CD4-positive, alpha-beta memory T cell (primary cell): ENCODE measurements around the gene MEGF9. TPM values are rescaled to one million over a fixed set of nuclear protein-coding genes. Genes with fewer than 3 reads are reported as not detected.

ENCODE experiments used
- CTCF ChIA-PET: fragments of 350-600 bp; sonication (Branson Sonifier 250); formaldehyde crosslinking; loops from one replicate; lab custom pipeline; 2021; ENCODE audit warnings: inconsistent platforms; ENCODE audit not compliant: partially characterized antibody; lab: Charles Lee
- POLR2A ChIA-PET: fragments of 350-600 bp; sonication (Branson Sonifier 250); formaldehyde crosslinking; loops from one replicate; lab custom pipeline; 2021; ENCODE audit not compliant: partially characterized antibody; lab: Charles Lee
- DNase-seq, 5 donors: peaks; one replicate each; pipeline versions ENCODE4 v3.0.0 to v3.0.0-alpha.2; 2020 to 2022; ENCODE audit warnings: mixed read lengths in 1 of 5
- H3K27ac ChIP-seq: one replicate; pipeline ENCODE4 v1.7.0; 2013; ENCODE audit warnings: low read depth, low read length
- H3K27me3 ChIP-seq: 2 replicates; pipeline ENCODE4 v1.7.0; 2013; ENCODE audit warnings: mild to moderate bottlenecking, low read length, moderate library complexity; ENCODE audit not compliant: insufficient read depth
- H3K36me3 ChIP-seq: 2 replicates; pipeline ENCODE4 v1.7.0; 2013; ENCODE audit warnings: mild to moderate bottlenecking, low read length, moderate library complexity; ENCODE audit not compliant: insufficient read depth
- H3K4me1 ChIP-seq: 2 replicates; pipeline ENCODE4 v1.7.0; 2013; ENCODE audit warnings: mild to moderate bottlenecking, low read length, moderate library complexity; ENCODE audit not compliant: insufficient read depth
- H3K4me3 ChIP-seq, 2 donors: one replicate each; pipeline ENCODE4 v1.7.0; 2013; ENCODE audit warnings: low read length in 2 of 2, mild to moderate bottlenecking in 1 of 2
- H3K9me3 ChIP-seq, 2 donors: one replicate each; pipeline ENCODE4 v1.7.0; 2013; ENCODE audit warnings: low read length in 2 of 2, control low read depth in 1 of 2; ENCODE audit not compliant: control insufficient read depth in 1 of 2
- H3K27ac Mint-ChIP-seq, 7 donors: one replicate each; pipeline ENCODE4 v1.8.0; 2020 to 2021; ENCODE audit warnings: mixed read lengths in 7 of 7, mild to moderate bottlenecking in 6 of 7, inconsistent platforms in 3 of 7, moderate library complexity in 3 of 7
- H3K27me3 Mint-ChIP-seq, 2 donors: one replicate each; pipeline ENCODE4 v1.8.0; 2020 to 2021; ENCODE audit warnings: mixed read lengths in 2 of 2
- H3K36me3 Mint-ChIP-seq, 2 donors: one replicate each; pipeline ENCODE4 v1.8.0; 2020 to 2021; ENCODE audit warnings: mixed read lengths in 2 of 2, inconsistent platforms in 1 of 2, mild to moderate bottlenecking in 1 of 2
- H3K4me1 Mint-ChIP-seq, 4 donors: one replicate each; pipeline ENCODE4 v1.8.0; 2020 to 2021; ENCODE audit warnings: mixed read lengths in 4 of 4, mild to moderate bottlenecking in 1 of 4
- H3K4me3 Mint-ChIP-seq, 8 donors: one replicate each; pipeline ENCODE4 v1.8.0; 2020 to 2021; ENCODE audit warnings: mixed read lengths in 8 of 8, mild to moderate bottlenecking in 7 of 8, moderate library complexity in 6 of 8, inconsistent platforms in 3 of 8
- H3K9me3 Mint-ChIP-seq, 8 donors: one replicate each; pipeline ENCODE4 v1.8.0; 2020 to 2021; ENCODE audit warnings: mixed read lengths in 8 of 8, mild to moderate bottlenecking in 5 of 8, inconsistent platforms in 3 of 8, moderate library complexity in 1 of 8
- intact Hi-C: fragments of 100-400 bp; cut with micrococcal nuclease; formaldehyde crosslinking; loops from one replicate; pipeline ENCODE4 v1.15.1; 2023
- polyA plus RNA-seq, 2 donors: library from polyadenylated mRNA; unstranded; fragments of 300-500 nt; fragmentation: Illumina TruSeq; gene quantifications; one replicate each; pipeline ENCODE4 v1.2.3, GENCODE V29; 2021
- total RNA-seq, 2 experiments: library from RNA; stranded (reverse); gene quantifications; one replicate each; pipeline ENCODE4 v1.2.3, GENCODE V29; 2021

MEGF9 gene
- total and polyA plus RNA-seq, 4 experiments from 2014 or later: 5.9 to 14.9 (median 10.5) TPM

DNA sequence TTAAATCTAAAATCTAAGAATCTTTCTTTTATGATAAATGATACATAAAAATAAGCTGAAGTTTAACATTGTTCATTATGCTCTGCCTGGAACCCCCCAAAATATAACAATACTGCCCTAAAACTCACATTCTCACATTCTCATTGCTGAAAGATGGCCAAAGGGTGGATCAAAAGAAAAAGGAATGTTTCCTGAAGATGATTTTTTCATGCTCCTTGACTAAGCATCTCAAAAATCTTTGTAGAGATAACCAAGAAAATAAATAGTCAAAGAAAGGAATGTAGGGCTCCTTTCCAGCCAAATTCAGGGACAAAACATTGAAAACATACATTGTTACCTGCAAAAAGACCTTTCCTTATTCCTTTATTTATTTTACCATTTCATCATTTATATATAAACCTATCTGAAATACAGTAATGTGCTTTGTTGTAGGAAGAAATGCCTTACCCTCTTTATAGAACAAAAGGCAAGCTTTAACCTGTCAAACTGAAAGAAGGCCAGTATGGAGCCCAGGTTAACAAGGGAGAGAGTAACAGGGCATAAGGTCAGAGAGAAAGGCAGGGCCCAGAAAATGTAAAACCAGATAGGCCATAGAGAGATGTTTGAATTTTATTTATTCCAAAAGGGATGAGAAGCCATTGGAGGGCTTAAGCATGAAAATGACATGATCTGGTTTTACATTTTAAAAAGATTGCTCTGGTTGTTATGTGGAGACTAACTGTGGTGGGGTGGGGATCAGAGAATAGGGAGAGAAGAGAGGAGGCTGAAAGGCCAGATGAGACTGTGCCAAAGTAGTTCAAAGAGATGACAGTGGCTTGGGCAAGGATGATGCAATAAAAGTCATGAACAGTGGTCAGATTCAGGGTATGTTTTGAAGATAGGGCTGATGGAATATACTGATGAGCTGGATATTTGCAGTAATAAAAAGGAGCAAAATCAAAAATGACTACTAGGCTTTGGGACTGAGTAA is 97.0 kb downstream of the MEGF9 start:
- no peaks in the 10 kb centered on the region for H3K4me1 ChIP-seq
- H3K27me3 ChIP-seq: no peaks in the 10 kb centered on the region
- no peak overlapping the region for H3K27ac Mint-ChIP-seq
- H3K4me1 Mint-ChIP-seq: peaks cover 4 to 7% (median 6%) of the 10 kb centered on the region in 4 donors
- no peaks in the 10 kb centered on the region for H3K9me3 Mint-ChIP-seq
- intact Hi-C loops: no loop called here
- CTCF ChIA-PET: interaction anchor here (0.7 to 0.9 kb wide), 4 partner anchors 35 to 132 kb away, joined by 3 to 4 read pairs (median 4); no protein-coding TSS in a partner anchor
- H3K4me3 ChIP-seq: no peak overlapping the region
- no peak for DNase-seq
- POLR2A ChIA-PET: no interaction called here
- H3K27me3 Mint-ChIP-seq: no peaks in the 10 kb centered on the region
- H3K36me3 ChIP-seq: no peaks in the 10 kb centered on the region
- no peaks in the 10 kb centered on the region for H3K9me3 ChIP-seq
- H3K27ac ChIP-seq: no peak overlapping the region
- peaks cover 3 to 7% of the 10 kb centered on the region in 2 donors for H3K36me3 Mint-ChIP-seq
- H3K4me3 Mint-ChIP-seq: no peak overlapping the region

DNA sequence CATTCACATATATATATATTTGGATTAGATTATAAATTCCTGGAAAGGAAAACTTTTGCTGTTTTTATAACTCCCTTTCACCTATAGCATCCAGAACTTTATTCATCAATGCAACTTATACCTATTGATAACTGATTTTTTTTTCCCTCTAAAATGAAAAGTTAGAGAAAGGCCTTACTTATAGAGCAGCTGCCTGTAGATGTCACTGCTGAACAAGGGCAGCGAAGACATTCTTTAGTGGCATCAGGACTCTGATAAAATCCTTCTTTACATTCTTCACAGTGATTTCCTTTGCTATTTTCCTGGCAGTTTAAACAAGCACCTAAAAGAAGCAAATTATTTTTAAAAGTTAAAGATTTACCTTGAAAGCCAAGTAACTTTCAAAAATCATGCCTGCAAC is 102.1 kb downstream of the MEGF9 start:
- peaks cover 6% of the 10 kb centered on the region for H3K36me3 ChIP-seq

DNA sequence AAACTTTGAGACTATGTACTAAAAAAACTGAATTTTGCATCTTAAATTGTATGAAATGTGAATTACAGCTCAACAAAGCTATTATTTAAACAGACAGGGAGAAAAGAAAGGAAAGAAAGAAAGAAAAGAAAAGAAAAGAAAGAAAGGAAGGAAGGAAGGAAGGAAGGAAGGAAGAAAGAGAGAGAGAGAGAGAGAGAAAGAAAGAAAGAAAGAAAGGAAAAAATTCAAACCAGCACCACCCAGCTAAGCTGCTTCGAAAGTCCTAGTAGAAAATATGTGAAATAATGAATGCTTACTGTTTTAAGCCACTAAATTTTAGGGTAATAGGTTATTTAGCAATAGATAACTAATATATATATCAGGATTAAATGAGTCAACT is 102.6 kb downstream of the MEGF9 start:
- Histone ChIP-seq H3K4me1 (no peaks in the 10 kb centered on the region), H3K4me3 (no peak overlapping the region), H3K27me3 (no peaks in the 10 kb centered on the region), H3K9me3 (no peaks in the 10 kb centered on the region), H3K27ac (no peak overlapping the region), H3K36me3 (peaks cover 10% of the 10 kb centered on the region)
- DNase-seq: no peak
- Mint-ChIP-seq H3K4me3 (no peak overlapping the region), H3K9me3 (no peaks in the 10 kb centered on the region), H3K4me1 (no peaks in the 10 kb centered on the region), H3K27me3 (no peaks in the 10 kb centered on the region), H3K36me3 (peaks cover 23 to 26% of the 10 kb centered on the region in 2 donors), H3K27ac (peak overlapping the region in 1 of 7 donors; percentile 54)
- ChIA-PET CTCF (interaction anchor here (0.6 to 1.2 kb wide), 2 partner anchors 8 to 11 kb away, joined by 3 to 4 read pairs; no protein-coding TSS in a partner anchor), POLR2A (no interaction called here)
- intact Hi-C loops: no loop called here

More for the DNA sequence above, 102.1 kb downstream of the MEGF9 start:
- Histone ChIP-seq H3K27ac (no peak overlapping the region), H3K9me3 (no peaks in the 10 kb centered on the region), H3K4me1 (no peaks in the 10 kb centered on the region), H3K27me3 (no peaks in the 10 kb centered on the region), H3K4me3 (no peak overlapping the region)
- Mint-ChIP-seq H3K27ac (no peak overlapping the region), H3K4me3 (no peak overlapping the region), H3K4me1 (no peaks in the 10 kb centered on the region), H3K9me3 (no peaks in the 10 kb centered on the region), H3K36me3 (peaks cover 20 to 28% of the 10 kb centered on the region in 2 donors), H3K27me3 (no peaks in the 10 kb centered on the region)
- ChIA-PET POLR2A (no interaction called here), CTCF (no interaction called here)
- no peak for DNase-seq
- intact Hi-C loops: no loop called here

GRCh38 chr9:120610975-120611689 is 103.1 kb downstream of the MEGF9 start:
- H3K27me3 Mint-ChIP-seq: no peaks in the 10 kb centered on the region
- H3K27ac Mint-ChIP-seq: peak overlapping the region in 1 of 7 donors; percentile 54
- CTCF ChIA-PET: interaction anchor here (0.6 to 1.3 kb wide), 5 partner anchors 7 to 14 kb away, joined by 3 to 4 read pairs (median 3); no protein-coding TSS in a partner anchor
- peaks cover 10% of the 10 kb centered on the region for H3K36me3 ChIP-seq
- H3K4me1 ChIP-seq: no peaks in the 10 kb centered on the region
- H3K9me3 Mint-ChIP-seq: no peaks in the 10 kb centered on the region
- no peaks in the 10 kb centered on the region for H3K9me3 ChIP-seq
- intact Hi-C loops: no loop called here
- DNase-seq: no peak
- H3K4me3 ChIP-seq: no peak overlapping the region
- H3K27me3 ChIP-seq: no peaks in the 10 kb centered on the region
- H3K36me3 Mint-ChIP-seq: peaks cover 26 to 27% of the 10 kb centered on the region in 2 donors
- H3K27ac ChIP-seq: no peak overlapping the region
- POLR2A ChIA-PET: no interaction called here
- H3K4me1 Mint-ChIP-seq: no peaks in the 10 kb centered on the region
- no peak overlapping the region for H3K4me3 Mint-ChIP-seq

DNA sequence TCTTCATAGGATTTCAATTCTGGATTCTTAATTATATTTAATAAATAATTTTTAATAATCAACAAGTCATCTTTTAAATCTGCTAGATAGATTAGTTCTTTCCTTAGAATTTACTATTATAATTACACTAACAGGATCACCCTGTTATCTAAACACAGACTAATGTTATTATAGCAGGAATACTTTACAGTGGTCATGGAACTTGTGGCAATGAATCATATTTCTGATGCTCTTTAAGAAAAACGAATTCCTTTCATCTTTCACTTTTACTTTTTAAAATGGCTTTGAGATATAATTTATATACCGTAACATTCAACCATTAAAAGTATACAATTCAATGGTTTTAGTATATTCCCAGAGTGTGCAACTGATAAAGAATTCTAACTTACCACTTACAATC is 104.6 kb downstream of the MEGF9 start:
- DNase-seq: no peak
- Mint-ChIP-seq H3K4me1 (no peaks in the 10 kb centered on the region), H3K4me3 (no peak overlapping the region), H3K27me3 (no peaks in the 10 kb centered on the region), H3K36me3 (peaks cover 37 to 38% of the 10 kb centered on the region in 2 donors), H3K27ac (no peak overlapping the region), H3K9me3 (no peaks in the 10 kb centered on the region)
- CTCF ChIA-PET: interaction anchor here (1.3 kb wide), 1 partner anchor 16 kb away, joined by 3 read pairs; no protein-coding TSS in a partner anchor
- Histone ChIP-seq H3K27ac (no peak overlapping the region), H3K36me3 (peaks cover 18% of the 10 kb centered on the region), H3K27me3 (no peaks in the 10 kb centered on the region), H3K9me3 (no peaks in the 10 kb centered on the region), H3K4me3 (no peak overlapping the region), H3K4me1 (no peaks in the 10 kb centered on the region)
- intact Hi-C loops: no loop called here
- POLR2A ChIA-PET: no interaction called here

GRCh38 chr9:120608421-120608820 is 105.8 kb downstream of the MEGF9 start:
- Mint-ChIP-seq H3K4me1 (no peaks in the 10 kb centered on the region), H3K4me3 (no peak overlapping the region), H3K36me3 (peaks cover 43% of the 10 kb centered on the region in 2 donors), H3K9me3 (no peaks in the 10 kb centered on the region), H3K27ac (no peak overlapping the region), H3K27me3 (no peaks in the 10 kb centered on the region)
- CTCF ChIA-PET: interaction anchor here (1.0 kb wide), 1 partner anchor 11 kb away, joined by 4 read pairs; no protein-coding TSS in a partner anchor
- Histone ChIP-seq H3K27me3 (no peaks in the 10 kb centered on the region), H3K9me3 (no peaks in the 10 kb centered on the region), H3K4me1 (no peaks in the 10 kb centered on the region), H3K4me3 (no peak overlapping the region), H3K27ac (no peak overlapping the region), H3K36me3 (peaks cover 20% of the 10 kb centered on the region)
- DNase-seq: no peak
- POLR2A ChIA-PET: no interaction called here
- intact Hi-C loops: no loop called here

DNA sequence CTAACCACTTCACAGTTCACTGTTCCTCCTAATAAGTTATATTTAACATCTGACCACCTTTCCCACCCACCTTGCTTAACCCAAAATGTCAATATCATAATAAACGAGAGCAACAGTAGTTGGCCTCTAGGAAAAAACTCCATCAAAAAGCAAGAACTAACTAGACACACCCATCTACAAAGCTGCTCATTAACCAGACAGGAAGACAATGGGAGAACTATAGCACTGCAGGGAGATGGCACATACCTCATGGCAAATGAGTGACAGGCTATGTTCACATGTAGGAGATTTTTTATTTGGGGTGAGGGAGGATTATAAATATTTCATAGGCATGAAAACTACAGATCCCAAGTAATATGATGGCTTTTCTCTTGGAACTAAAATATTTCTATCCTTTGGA is 110.7 kb downstream of the MEGF9 start:
- Mint-ChIP-seq H3K4me3 (no peak overlapping the region), H3K9me3 (no peaks in the 10 kb centered on the region), H3K27ac (no peak overlapping the region), H3K27me3 (no peaks in the 10 kb centered on the region), H3K36me3 (peaks cover 30 to 33% of the 10 kb centered on the region in 2 donors), H3K4me1 (peaks cover 0 to 2% (median 1%) of the 10 kb centered on the region in 4 donors)
- POLR2A ChIA-PET: interaction anchor here (0.7 kb wide), 1 partner anchor 567 kb away, joined by 3 read pairs; no protein-coding TSS in a partner anchor
- no peaks in the 10 kb centered on the region for H3K27me3 ChIP-seq
- no peaks in the 10 kb centered on the region for H3K4me1 ChIP-seq
- no peak for DNase-seq
- intact Hi-C loops: no loop called here
- H3K36me3 ChIP-seq: peaks cover 20% of the 10 kb centered on the region
- H3K9me3 ChIP-seq: no peaks in the 10 kb centered on the region
- CTCF ChIA-PET: no interaction called here
- no peak overlapping the region for H3K4me3 ChIP-seq
- H3K27ac ChIP-seq: no peak overlapping the region
